Fibroblast of skin of right biceps (primary cell): ENCODE data around the gene CTSA.
"Not testable (repeated sequence)": the region's sequence is repeated elsewhere in the genome, so short reads cannot be mapped to it uniquely, and the experiment has no call there.

Experiments
- DNase-seq: peaks from one replicate; pipeline ENCODE4 v3.0.0-alpha.2; 2013

CTSA gene

DNA sequence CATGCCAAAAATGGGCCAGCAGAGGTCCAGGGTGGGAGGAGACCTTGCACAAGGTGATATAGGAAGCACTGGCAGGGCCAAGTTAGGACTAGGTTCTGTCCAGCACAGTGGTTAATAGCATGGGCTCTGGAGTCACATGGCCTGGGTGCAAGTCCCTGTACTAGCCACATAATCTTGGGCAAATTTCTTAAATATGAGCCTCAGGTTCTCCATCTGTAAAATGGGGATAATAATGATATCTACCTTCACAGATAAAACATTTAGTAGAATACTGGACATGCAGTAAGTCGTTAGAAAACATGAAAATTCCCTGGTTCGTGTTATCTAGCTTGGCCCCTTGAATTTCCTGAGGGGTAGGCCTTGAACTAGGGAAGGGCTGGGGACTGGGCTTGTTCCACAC, 6.2 kb downstream of the CTSA start:
- DNase-seq, result no peak

DNA sequence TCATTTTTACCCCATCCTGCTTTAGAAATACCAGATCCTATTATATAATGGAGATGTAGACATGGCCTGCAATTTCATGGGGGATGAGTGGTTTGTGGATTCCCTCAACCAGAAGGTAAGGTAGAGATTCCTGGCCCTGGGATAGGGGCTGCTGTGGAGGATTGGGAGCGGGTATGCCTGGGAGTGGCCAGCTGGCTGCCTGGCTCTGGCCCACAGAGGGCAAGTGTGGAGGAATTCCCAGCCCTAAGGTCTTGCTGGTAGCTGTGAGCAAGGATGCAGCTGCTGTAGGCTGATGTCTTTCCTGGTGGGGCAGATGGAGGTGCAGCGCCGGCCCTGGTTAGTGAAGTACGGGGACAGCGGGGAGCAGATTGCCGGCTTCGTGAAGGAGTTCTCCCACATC, 6.6 kb downstream of the CTSA start:
- DNase-seq, result no peak

DNA sequence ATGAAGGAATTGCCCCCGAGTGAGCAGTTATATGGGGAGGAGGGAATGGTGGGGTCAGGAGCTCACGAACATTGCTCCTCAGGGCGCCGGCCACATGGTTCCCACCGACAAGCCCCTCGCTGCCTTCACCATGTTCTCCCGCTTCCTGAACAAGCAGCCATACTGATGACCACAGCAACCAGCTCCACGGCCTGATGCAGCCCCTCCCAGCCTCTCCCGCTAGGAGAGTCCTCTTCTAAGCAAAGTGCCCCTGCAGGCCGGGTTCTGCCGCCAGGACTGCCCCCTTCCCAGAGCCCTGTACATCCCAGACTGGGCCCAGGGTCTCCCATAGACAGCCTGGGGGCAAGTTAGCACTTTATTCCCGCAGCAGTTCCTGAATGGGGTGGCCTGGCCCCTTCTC, 7.2 kb downstream of the CTSA start:
- no peak for DNase-seq

DNA sequence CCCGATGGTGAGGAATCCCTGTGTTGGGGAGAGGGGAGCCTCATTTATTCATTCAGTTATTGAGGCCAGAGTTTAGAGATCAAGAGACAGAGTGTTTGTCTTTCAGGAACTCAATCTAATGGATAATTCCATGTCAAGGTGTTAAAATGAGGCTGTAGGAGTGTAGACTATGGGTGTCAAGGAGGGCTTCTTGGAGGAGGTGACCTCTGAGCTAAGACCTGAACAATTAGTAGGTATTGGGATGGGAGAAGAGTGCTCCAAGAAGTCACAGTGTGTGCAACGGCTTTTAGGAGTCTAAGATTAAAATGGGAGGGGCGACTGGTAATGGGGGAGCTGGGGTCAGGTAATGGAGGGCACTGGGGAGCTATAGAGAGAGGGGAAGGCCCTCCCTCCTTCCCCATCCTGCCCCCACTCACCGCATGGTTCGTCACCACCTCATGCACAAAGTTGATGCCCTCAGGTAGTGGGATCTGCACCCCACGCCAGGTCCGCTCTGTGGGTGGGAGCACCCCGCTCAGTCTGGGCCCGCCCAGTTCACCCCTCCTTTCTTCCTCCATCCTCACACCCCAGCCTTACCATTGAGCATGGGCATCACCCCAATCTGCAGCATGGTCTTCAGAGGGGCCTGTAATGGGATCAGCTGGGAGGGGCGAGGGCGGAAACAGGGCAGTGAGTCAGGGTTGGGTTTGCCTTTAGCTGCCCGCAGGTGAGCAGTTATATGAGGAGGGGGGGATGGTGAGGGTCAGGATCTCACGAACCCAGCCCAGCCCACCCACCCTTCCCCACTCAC, 8.1 kb downstream of the CTSA start:
- no peak for DNase-seq

DNA sequence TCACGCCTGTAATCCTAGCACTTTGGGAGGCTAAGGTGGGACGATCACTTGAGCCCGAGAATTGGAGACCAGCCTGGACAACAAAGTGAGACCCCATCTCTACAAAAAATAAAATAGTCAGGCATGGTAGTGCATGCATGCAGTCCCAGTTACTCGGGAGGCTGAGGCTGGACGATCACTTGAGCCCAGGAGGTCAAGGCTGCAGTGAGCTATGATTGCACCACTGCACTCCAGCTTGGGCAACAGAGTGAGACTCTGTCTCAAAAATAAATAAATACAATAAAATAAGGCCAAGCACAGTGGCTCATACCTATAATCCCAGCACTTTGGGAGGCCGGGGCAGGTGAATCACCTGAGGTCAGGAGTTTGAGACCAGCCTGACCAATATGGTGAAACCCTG, 10.2 kb downstream of the CTSA start:
- DNase-seq, result not testable (repeated sequence)

DNA sequence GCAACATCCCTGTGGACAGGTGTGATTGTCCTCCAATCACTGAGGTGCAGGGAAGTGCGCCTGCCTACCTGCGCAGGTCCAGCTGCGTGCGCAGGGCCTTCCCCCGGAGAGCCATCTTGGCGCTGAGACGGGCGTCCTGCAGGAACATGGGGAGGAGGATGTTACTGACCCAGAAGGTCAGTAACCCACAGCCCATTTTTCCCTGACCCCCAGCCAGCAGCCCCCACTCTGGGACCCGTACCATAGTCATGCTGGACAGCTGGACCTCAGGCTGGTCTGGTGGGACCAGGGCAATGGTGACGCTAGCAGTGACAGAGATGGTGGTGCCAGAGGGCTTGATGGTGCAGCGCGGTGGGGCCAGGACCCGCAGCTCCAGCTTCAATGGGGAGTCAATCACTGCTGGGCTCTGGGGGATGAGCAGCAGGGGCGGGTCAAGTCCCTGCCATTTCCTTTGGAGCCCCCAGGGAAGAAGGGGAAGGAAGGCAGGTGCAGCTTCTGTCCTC, 11.1 kb downstream of the CTSA start:
- no peak for DNase-seq

DNA sequence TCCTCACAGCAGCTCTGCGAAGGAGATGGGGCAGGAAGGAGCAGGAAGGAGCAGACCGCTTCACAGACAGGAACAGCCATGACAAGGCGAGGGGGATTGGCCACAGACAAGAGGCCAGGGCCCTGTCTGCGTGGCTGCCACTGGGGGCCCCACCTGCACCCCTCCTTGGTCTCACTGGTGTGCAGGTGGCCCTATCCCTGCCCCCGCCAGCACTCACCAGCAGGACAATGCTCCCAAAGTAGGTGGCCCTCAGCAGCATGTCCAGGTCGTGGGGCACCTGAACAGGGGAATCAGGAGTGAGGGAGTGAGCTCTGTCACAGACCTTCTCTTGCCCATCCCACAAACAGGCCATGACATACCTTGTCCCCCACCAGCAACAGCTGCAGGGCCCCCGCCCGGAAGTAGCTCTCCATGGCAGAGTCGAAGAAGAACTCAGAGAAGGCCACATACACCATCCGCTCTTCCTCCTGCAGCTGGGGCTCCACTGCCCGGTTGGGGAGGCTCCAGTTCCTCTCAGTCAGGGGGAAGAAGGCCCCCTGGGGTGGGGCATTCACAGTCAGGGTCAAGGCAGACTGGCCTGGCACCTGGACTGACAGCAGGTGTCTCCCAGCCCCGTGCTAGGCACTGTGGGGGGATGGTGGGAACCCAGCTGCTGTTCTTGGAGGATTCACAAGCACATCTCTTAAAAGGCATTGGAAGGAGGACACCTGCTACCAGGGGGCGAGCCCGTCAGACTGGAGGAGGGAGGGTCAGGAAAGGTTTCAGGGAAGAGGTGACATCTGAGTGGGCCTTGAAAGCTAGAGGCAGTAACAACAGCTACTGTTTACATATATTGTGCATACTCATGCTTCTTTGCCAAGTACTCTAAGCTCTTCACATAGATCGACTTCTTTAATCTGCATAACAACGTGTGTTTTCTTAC, 13.7 kb downstream of the CTSA start:
- DNase-seq, result no peak

DNA sequence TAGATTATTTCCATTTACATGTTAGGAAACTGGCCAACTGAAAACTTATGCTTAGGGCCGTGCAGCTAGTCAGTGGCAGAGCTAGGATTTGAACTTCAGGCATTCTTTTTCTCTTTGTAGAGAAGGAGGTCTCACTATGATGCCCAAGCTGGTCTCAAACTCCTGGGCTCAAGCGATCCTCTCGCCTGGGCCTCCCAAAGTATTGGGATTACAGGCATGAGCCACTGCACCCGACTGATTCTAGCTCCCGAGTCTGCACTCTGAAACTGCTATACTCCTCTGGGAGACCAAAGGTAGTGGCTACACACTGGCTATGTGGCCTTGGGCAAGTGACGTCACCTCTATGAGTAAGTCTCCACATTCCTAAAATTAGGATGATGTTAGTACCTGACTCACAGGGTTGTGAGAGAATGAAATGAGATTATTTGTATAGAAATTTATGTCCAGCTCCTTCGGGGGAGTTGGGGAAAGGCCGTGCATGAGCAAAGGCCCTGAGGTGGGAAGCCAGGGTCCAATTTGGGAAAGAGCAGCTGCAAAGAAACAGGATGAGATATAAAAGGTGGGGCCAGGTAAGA, 14.5 kb downstream of the CTSA start:
- DNase-seq, result peak; percentile 78

DNA sequence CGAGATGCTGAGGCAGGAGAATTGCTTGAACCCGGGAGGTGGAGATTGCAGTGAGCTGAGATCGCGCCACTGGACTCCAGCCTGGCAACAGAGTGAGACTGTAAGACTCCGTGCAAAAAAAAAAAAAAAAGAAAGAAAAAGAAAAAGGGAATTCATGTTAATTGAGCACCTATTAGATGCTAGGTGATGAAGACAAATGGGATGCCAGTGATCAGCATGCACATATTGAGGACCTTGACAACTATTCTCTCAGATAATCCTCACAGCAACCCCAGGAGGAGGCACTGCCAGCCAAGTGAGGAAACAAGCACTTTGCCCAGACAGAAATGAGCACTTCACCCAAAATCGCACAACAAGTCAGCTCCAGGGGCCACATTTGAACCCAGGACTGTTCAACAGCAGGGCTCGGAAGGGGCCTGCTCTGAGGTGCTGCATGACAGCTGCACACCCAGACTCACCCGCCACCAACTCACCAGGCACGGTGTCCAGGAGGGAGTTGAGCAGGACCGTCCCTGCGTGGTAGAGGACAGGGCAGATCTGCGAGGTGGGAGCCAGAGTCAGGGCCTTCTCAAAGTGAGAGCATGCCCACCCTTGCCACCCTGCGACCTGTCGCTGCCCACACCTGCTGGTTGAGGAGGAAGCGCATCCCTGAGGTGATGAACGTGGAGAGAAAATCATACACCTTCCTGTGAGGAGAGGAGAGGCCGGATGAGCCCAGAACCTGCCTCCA, 16.2 kb downstream of the CTSA start:
- no peak for DNase-seq

DNA sequence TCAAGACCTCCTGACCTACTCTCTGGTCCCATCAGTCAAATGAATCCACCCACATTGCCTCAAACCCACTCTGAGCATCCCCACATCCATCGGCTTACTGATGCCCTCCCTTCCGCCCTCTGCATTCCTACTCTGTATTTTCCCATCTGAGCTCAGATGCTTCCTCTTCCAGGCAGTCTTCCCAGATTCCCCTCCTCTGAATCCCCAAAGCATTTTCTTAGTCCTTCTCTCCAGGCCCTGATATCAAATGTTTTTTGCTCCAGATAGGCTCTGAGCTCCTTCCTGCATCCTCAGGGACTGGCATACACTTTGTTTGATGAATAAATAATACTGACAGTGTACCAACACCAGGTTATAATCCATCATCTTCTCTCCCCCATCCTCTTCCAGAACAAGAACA, 16.9 kb downstream of the CTSA start:
- no peak for DNase-seq

DNA sequence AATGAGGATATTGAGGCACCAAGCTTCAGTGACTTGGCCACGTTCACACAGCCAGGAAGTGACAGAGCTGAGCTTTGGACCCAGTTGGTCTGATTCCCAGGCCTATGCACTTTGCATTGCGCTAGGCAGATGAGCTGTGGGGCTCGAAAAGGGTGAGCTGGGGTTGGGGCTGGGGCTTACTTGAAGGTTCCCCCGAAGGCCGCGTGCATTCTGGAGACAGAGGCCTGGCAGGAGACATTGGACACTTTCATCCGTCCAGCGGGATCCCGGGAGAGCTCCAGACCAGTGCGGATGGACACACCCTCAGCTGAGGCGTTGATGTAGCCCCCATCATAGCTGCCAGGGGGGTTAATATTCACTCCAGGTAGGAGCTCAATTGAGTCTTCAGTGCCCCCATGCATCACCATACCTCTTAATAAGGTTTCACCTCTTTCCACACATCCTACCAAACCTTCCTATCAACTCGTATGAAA, 18.2 kb downstream of the CTSA start:
- DNase-seq, result no peak

DNA sequence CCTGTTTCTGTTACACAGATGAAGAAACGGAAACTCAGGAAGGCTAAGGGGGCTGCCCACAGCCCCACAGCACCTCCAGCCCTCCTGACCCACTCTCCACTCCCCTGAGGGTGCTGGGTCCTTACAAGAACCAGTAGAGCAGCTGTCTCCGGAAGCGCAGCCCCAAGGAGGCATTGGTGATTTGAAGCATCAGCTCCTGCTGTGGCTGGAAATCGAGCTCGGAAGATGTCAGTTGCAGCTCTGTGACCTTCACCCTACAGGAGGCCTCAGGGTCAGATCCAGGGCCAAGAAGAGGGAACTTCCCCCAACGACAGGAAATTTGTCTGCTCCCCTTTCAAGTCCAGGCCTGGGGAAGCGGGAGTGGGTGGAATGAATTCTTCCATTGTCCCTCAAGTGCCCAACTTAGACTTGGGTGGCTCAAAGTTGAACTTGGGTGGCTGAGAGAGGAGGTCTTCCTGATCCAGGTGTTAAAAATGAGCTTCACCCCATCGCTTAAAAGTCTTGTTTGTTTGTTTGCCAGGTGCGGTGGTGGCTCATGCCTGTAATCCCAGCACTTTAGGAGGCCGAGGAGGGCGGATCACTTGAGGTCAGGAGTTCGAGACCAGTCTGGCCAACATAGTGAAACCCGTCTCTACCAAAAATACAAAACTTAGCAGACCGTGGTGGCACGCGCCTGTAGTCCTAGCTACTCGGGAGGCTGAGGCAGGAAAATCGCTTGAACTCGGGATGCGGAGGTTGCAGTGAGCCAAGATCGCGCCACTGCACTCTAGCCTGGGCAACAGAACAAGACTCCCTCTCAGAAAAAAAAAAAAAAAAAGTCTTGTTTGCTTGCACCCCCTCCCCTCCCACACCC, 18.9 kb downstream of the CTSA start:
- DNase-seq, result no peak

DNA sequence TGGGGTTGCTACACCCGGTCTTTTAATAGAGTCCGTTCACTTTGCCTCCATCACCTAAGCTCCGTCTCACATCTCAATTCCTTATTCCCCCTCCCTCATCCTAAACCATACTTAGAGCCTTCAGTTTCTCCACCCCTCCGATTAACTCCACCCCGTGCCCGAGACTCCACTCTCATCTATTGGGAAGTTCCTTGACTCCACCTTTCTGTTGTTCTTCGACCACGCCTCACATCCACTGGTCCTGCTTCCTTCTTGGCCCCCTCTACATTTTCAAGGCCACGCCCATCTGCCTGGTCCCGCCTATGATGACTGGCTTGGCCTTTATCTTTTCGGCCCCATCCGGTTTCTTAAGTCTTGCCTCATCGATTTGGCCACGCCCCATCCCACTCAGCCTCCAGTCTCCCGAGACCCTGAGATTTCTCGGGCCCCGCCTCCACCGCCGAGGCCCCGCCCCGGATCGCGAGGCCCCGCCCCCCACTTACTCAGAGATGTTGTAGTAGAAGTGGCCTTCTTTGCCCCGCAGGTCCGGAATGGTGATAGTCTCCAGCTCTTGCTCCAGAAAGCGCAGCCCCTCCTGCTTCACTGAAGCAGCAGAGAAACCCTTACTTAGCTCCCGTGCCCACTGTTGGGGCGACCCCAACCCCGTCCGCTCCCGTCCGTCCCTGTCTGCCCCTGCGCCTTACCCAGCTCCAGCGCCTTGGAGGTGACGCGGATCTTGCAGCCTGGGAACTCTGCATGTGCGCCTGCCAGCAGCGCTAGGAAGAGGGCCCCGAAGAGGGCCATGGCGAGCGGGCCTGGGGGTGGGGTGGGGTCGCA, 19.7 kb downstream of the CTSA start:
- DNase-seq, result peak; percentile 100

DNA sequence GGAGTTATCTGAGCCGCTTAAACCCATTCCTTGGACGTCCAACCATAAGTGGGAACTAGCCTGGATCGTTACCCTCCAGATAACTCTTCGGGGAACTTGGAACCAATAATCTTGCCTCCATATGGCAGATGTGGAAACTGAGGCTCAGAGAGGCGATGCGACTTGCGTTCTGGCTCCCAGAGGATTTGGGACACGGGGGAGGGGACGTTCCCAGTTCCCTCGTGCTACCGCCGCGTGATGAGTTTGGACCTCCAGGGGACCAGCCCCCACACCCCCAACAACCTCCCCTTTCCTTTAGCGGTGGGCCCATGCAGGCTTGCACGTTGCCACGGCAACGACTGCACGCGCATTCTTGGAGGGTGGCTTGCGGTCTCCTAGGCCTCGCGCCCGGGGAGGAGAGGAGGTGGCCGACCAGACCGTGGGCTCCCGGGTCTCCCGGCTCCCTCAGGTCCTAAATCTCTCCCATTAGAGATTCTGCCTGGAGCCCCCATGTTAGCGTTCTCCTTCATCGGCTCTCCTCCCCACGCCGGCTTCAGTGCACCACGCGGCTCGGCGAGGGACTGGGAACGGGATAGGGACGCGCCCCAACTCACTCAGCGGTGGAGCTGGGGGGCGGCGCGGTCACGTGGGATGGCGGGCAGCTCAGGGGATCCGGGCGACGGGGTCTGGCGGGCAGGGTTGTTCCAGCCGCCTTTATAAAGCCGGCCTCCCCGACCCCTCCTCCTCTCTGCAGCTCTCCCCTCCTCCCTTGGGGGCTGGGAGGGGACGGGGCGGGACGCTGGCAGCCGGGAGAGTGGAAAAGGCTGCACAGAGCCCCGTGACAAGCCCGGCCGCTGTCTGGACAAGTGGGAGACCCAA, 20.6 kb downstream of the CTSA start, which contains the start of gene PLTP:
Gene PLTP, minus strand, starts transcription at position 670 of the 858 bp plus-strand sequence. CDS start 703 bp downstream, outside the sequence.
- peak; percentile 84 for DNase-seq

DNA sequence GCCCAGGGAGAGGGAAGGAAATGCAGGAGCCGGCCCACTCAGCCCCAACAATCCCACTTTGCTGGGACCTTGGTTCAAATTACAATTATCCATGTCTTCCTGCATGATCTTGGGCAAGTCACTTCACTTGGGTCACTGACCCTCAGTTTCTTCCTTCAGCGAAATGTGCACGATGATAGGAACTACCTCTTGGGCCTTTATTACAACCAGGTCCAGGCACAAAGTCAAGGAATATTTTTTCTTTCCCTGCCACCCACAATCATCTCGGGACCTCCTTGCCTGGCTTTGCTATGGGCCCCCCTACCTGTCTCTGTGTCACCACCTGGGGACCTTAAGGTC, 21.2 kb downstream of the CTSA start:
- no peak for DNase-seq

DNA sequence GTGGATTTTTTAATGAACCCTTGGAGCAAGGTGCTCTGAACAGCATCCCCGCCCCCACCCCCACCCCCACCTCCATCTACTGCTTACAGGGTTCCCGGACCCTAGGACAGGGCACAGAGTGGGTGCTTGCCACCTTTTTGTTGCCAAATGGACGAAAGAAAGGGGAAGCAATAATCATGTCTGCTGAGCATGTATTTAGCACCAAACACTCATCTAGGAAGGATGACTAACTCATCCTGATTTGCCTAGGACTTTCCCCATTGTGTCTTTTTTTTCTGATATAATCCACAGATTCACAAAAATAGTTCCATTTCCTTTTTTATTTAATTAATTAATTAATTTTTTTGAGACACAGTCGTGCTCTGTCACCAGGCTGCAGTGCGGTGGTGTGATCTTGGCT, 22.0 kb downstream of the CTSA start:
- DNase-seq, result no peak

DNA sequence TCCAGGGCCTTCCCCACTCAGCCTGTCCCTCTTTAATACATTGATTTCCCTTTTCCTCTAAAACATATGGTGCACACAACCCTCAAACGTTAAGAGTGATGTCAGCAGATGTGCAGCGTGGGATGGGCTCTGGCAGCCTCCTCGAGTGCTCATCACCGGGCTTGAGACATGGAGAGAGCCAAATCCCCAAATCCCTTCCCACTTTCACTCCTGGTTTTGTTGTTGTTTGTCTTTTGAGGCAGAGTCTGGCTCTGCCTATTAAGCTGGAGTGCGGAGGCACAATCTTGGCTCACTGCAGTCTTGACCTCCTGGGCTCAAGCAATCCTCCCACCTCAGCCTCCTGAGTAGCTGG, 26.6 kb downstream of the CTSA start:
- peak; percentile 18 for DNase-seq

DNA sequence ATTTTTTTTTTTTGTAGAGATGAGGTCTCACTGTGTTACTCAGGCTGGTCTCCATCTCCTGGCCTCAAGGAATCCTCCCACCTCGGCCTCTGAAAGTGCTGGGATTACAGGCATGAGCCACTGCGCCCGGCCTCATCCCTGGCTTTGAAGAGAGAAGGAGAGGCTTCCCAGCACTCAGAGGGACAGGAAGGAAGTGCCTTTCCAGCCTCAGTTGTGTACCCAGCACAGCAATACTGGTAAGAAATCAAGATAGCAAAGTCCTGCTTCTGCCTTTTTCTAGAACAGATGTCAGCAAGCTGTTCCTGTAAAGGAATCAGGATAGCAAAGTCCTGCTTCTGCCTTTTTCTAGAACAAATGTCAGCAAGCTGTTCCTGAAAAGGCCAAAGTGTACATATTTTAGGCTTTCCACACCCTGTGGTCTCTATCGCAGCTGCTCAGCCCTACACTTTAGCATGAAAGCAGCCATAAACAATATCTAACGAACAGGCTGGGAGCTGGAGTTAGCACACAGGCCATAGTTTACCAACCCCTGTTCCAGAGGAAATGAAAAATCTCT, 27.1 kb downstream of the CTSA start:
- DNase-seq, result no peak

DNA sequence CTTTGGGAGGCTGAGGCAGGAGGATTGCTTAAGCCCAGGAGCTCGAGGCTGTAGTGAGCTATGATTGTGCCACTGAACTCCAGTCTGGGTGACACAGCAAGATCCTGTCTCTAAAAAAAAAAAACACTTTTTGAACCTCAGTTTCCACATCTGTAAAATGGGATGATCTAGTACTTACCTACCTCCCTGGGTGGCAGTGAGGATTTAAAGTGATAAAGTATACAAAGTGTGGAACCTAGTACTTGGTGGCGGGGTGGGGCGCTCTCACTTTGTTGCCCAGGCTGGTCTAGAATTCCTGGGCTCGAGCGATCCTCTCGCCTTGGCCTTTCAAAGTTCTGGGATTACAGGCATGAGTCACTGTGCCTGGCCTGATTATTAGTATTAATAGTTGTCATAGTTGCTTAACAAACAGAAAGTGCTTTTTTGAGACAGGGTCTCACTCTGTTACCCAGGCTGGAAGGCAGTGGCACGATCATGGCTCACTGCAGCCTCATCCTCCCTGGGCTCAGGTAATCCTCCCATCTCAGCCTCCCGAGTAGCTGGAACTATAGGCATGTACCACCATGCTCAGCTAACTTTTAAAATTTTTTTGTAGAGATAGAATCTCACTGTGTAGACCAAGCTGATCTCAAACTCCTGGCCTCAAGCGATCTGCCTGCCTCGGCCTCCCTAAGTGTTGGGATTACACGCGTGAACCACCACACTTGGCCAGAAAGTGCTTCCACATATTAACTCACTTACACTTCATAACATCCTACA, 27.8 kb downstream of the CTSA start:
- DNase-seq, result no peak
